Body of pancreas (tissue), 4 donors: ENCODE measurements around the gene PPP1R13B.

ENCODE experiments used
- POLR2A ChIP-seq, 3 donors: fragments of 450-650 bp; IDR thresholded peaks; one replicate each; pipeline ENCODE4 v1.6.1; 2016; ENCODE audit warnings: antibody characterized with exemption in 3 of 3, mild to moderate bottlenecking in 2 of 3
- TF ChIP-seq, protein P1 (sequence below), 7 experiments: fragments of 450-650 bp in 4 of 7; fragments of 200-600 bp in 3 of 7; sonication (generic) in 3 of 7; IDR thresholded peaks; one replicate each; pipeline ENCODE4 v1.5.1; 2016 to 2019; ENCODE audit warnings: antibody characterized with exemption in 7 of 7

DNA sequence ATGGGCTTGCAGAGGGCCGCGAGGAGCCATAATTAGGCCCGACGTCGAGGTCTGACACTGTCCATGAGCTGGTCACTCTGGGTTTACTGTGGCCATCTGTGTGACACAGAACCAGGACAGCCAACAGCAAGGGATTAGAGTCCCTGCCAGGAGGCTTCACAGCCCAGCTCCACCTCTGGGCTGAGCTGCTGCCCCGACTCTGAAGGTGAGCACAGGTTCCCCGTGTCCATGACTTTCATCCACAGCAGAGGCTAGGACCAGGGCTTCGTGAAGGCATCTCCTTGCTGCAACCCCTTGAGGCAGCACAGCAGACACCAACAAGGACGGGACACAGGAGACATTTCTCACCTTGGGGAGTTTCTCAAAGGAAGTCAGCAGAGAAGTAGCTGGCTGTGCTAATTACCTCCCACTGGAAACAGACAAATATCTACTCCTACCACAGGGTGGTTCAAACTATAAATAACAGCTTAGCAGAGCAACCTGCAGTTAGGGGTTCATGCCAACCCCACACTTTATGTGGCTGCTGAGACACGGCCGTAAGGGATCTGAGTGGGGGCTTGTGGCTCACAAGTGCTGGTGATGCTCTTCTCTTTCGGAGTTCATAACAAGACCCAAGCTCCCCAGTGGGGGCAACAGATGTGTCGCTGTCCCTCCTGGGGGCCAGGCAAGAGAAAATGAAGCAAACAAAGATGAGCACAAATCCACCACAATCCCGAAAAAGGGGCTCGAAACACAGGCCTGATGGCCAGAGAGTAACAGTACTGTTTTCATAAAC is 102.6 kb downstream of the PPP1R13B start:
- TF ChIP-seq, protein P1, sequence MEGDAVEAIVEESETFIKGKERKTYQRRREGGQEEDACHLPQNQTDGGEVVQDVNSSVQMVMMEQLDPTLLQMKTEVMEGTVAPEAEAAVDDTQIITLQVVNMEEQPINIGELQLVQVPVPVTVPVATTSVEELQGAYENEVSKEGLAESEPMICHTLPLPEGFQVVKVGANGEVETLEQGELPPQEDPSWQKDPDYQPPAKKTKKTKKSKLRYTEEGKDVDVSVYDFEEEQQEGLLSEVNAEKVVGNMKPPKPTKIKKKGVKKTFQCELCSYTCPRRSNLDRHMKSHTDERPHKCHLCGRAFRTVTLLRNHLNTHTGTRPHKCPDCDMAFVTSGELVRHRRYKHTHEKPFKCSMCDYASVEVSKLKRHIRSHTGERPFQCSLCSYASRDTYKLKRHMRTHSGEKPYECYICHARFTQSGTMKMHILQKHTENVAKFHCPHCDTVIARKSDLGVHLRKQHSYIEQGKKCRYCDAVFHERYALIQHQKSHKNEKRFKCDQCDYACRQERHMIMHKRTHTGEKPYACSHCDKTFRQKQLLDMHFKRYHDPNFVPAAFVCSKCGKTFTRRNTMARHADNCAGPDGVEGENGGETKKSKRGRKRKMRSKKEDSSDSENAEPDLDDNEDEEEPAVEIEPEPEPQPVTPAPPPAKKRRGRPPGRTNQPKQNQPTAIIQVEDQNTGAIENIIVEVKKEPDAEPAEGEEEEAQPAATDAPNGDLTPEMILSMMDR (IDR thresholded peaks at IDR 0.05) = no peak
- no peak for TF ChIP-seq POLR2A (IDR thresholded peaks at IDR 0.05)
